Measurements from ENCODE around the gene BTBD10. TPM values are rescaled to one million over a fixed set of nuclear protein-coding genes. Genes with fewer than 3 reads are reported as not detected.
"Not testable (repeated sequence)": the region's sequence is repeated elsewhere in the genome, so short reads cannot be mapped to it uniquely, and the experiment has no call there.

The BTBD10 gene
- total RNA-seq, 1 donor from 2014 or later = 26.4 TPM

- intact Hi-C loops (cut with micrococcal nuclease) = no loop called here
- no peak for DNase-seq
- no peak overlapping the region for H3K27ac ChIP-seq (replicated peaks)
- no peak for TF ChIP-seq CTCF (IDR thresholded peaks at IDR 0.05; ENCODE audit: borderline replicate concordance)
- H3K36me3 ChIP-seq = no peaks in the 10 kb centered on the region
- H3K4me3 ChIP-seq = no peak overlapping the region
- H3K4me1 ChIP-seq = peaks cover 35% of the 10 kb centered on the region
- peaks cover 12% of the 10 kb centered on the region for H3K9me3 ChIP-seq (replicated peaks)
- H3K27me3 ChIP-seq (ENCODE audit: low read depth) = no peaks in the 10 kb centered on the region
Measured at GRCh38 chr11:13445588-13445987, 17.4 kb downstream of the BTBD10 start.

GRCh38 chr11:13440100-13440855, 22.7 kb downstream of the BTBD10 start:
- Histone ChIP-seq H3K27ac (replicated peaks) (peak overlapping the region; percentile 49), H3K4me1 (peaks cover 21% of the 10 kb centered on the region), H3K4me3 (peak overlapping the region; percentile 50), H3K36me3 (no peaks in the 10 kb centered on the region), H3K27me3 (ENCODE audit: low read depth) (no peaks in the 10 kb centered on the region), H3K9me3 (replicated peaks) (no peaks in the 10 kb centered on the region)
- DNase-seq = no peak
- intact Hi-C loops (cut with micrococcal nuclease) = no loop called here
- no peak for TF ChIP-seq CTCF (IDR thresholded peaks at IDR 0.05; ENCODE audit: borderline replicate concordance)

- no peak overlapping the region for H3K27ac ChIP-seq (replicated peaks)
- TF ChIP-seq CTCF (IDR thresholded peaks at IDR 0.05; ENCODE audit: borderline replicate concordance) = no peak
- no peaks in the 10 kb centered on the region for H3K36me3 ChIP-seq
- no peaks in the 10 kb centered on the region for H3K27me3 ChIP-seq (ENCODE audit: low read depth)
- no peak for DNase-seq
- H3K4me3 ChIP-seq = no peak overlapping the region
- intact Hi-C loops (cut with micrococcal nuclease) = no loop called here
- H3K9me3 ChIP-seq (replicated peaks) = no peaks in the 10 kb centered on the region
- H3K4me1 ChIP-seq = peaks cover 24% of the 10 kb centered on the region
Measured at GRCh38 chr11:13438291-13438690, 24.7 kb downstream of the BTBD10 start.

GRCh38 chr11:13436836-13437235, 26.2 kb downstream of the BTBD10 start:
- H3K27ac ChIP-seq (replicated peaks); H3K9me3 ChIP-seq (replicated peaks); intact Hi-C loops (cut with micrococcal nuclease); H3K27me3 ChIP-seq (ENCODE audit: low read depth); DNase-seq; H3K4me3 ChIP-seq; H3K36me3 ChIP-seq: not testable (repeated sequence)
- H3K4me1 ChIP-seq = peaks cover 33% of the 10 kb centered on the region

GRCh38 chr11:13434247-13435205, 28.5 kb downstream of the BTBD10 start:
- Histone ChIP-seq H3K27me3 (ENCODE audit: low read depth) (no peaks in the 10 kb centered on the region), H3K36me3 (no peaks in the 10 kb centered on the region), H3K4me3 (no peak overlapping the region), H3K27ac (replicated peaks) (no peak overlapping the region), H3K4me1 (peaks cover 18% of the 10 kb centered on the region), H3K9me3 (replicated peaks) (no peaks in the 10 kb centered on the region)
- intact Hi-C loops (cut with micrococcal nuclease) = no loop called here
- DNase-seq = no peak
- TF ChIP-seq CTCF (IDR thresholded peaks at IDR 0.05; ENCODE audit: borderline replicate concordance) = no peak
